CD8-positive, alpha-beta memory T cell (primary cell): Measurements from ENCODE around the gene NFE2L1. TPM values are rescaled to one million over a fixed set of nuclear protein-coding genes. Genes with fewer than 3 reads are reported as not detected.
"Not testable (repeated sequence)": the region's sequence is repeated elsewhere in the genome, so short reads cannot be mapped to it uniquely, and the experiment has no call there.

Experiments
- CTCF ChIA-PET: fragments of 350-600 bp; sonication (Branson Sonifier 250); formaldehyde crosslinking; loops from one replicate; lab custom pipeline; 2021; ENCODE audit warnings: antibody characterized with exemption; lab: Charles Lee
- POLR2A ChIA-PET: fragments of 350-600 bp; sonication (Branson Sonifier 250); formaldehyde crosslinking; loops from one replicate; lab custom pipeline; 2021; ENCODE audit warnings: antibody characterized with exemption; lab: Charles Lee
- DNase-seq, 5 donors: peaks; one replicate each; pipeline versions ENCODE4 v3.0.0 to v3.0.0-alpha.2; 2020 to 2022; ENCODE audit warnings: mixed read lengths in 1 of 5
- H3K27ac ChIP-seq: one replicate; pipeline ENCODE4 v1.7.0; 2013; ENCODE audit warnings: low read depth, mild to moderate bottlenecking, low read length, moderate library complexity
- H3K27me3 ChIP-seq: 2 replicates; pipeline ENCODE4 v1.7.0; 2013; ENCODE audit warnings: low read length, mild to moderate bottlenecking; ENCODE audit not compliant: insufficient read depth, poor library complexity, severe bottlenecking
- H3K36me3 ChIP-seq: 2 replicates; pipeline ENCODE4 v1.7.0; 2013; ENCODE audit warnings: mild to moderate bottlenecking, low read length, moderate library complexity; ENCODE audit not compliant: insufficient read depth
- H3K4me1 ChIP-seq: 2 replicates; pipeline ENCODE4 v1.7.0; 2013; ENCODE audit warnings: mild to moderate bottlenecking, low read length, moderate library complexity; ENCODE audit not compliant: insufficient read depth
- H3K4me3 ChIP-seq: 2 replicates; pipeline ENCODE4 v1.7.0; 2013; ENCODE audit warnings: mild to moderate bottlenecking, low read length
- H3K9me3 ChIP-seq: 2 replicates; pipeline ENCODE4 v1.7.0; 2013; ENCODE audit warnings: mild to moderate bottlenecking, low read length
- H3K27ac Mint-ChIP-seq, 8 donors: one replicate each; pipeline ENCODE4 v1.8.0; 2020 to 2021; ENCODE audit warnings: mixed read lengths in 8 of 8, mild to moderate bottlenecking in 6 of 8, inconsistent platforms in 3 of 8, moderate library complexity in 3 of 8
- H3K27me3 Mint-ChIP-seq, 2 donors: one replicate each; pipeline ENCODE4 v1.8.0; 2020 to 2021; ENCODE audit warnings: mixed read lengths in 2 of 2, mild to moderate bottlenecking in 1 of 2, moderate library complexity in 1 of 2
- H3K36me3 Mint-ChIP-seq, 3 donors: one replicate each; pipeline ENCODE4 v1.8.0; 2020 to 2021; ENCODE audit warnings: mixed read lengths in 3 of 3, inconsistent platforms in 1 of 3, mild to moderate bottlenecking in 1 of 3
- H3K4me1 Mint-ChIP-seq, 3 donors: one replicate each; pipeline ENCODE4 v1.8.0; 2020 to 2021; ENCODE audit warnings: mixed read lengths in 3 of 3, inconsistent platforms in 1 of 3, mild to moderate bottlenecking in 1 of 3
- H3K4me3 Mint-ChIP-seq, 7 donors: one replicate each; pipeline ENCODE4 v1.8.0; 2020 to 2021; ENCODE audit warnings: mixed read lengths in 7 of 7, mild to moderate bottlenecking in 6 of 7, moderate library complexity in 4 of 7, inconsistent platforms in 2 of 7
- H3K9me3 Mint-ChIP-seq, 5 donors: one replicate each; pipeline ENCODE4 v1.8.0; 2020 to 2022; ENCODE audit warnings: mixed read lengths in 5 of 5, mild to moderate bottlenecking in 3 of 5, moderate library complexity in 2 of 5, inconsistent platforms in 1 of 5
- polyA plus RNA-seq: library from polyadenylated mRNA; unstranded; fragments of 300-500 nt; fragmentation: Illumina TruSeq; gene quantifications from one replicate; pipeline ENCODE4 v1.2.3, GENCODE V29; 2021
- total RNA-seq, 2 experiments: library from RNA; stranded (reverse); gene quantifications; one replicate each; pipeline ENCODE4 v1.2.3, GENCODE V29; 2021

Gene NFE2L1, protein sequence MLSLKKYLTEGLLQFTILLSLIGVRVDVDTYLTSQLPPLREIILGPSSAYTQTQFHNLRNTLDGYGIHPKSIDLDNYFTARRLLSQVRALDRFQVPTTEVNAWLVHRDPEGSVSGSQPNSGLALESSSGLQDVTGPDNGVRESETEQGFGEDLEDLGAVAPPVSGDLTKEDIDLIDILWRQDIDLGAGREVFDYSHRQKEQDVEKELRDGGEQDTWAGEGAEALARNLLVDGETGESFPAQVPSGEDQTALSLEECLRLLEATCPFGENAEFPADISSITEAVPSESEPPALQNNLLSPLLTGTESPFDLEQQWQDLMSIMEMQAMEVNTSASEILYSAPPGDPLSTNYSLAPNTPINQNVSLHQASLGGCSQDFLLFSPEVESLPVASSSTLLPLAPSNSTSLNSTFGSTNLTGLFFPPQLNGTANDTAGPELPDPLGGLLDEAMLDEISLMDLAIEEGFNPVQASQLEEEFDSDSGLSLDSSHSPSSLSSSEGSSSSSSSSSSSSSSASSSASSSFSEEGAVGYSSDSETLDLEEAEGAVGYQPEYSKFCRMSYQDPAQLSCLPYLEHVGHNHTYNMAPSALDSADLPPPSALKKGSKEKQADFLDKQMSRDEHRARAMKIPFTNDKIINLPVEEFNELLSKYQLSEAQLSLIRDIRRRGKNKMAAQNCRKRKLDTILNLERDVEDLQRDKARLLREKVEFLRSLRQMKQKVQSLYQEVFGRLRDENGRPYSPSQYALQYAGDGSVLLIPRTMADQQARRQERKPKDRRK
- 10 to 100 TPM; 94.5 to 98.4 TPM for total RNA-seq
- 13.1 TPM for polyA plus RNA-seq

- CTCF ChIA-PET = interaction anchor here (0.6 to 4.4 kb wide), 12 partner anchors 12 to 570 kb away, joined by 3 to 47 read pairs (median 4); partner anchors contain the start of genes CDK5RAP3 and COPZ2
- peak within 1 kb of the TSS; percentile 85 to 99 (median 96) for H3K4me3 Mint-ChIP-seq
- Histone ChIP-seq H3K4me1 (peaks cover 50% of the 10 kb centered on the region), H3K27ac (peak within 1 kb of the TSS; percentile 93), H3K36me3 (peaks cover 24% of the 10 kb centered on the region), H3K9me3 (no peaks in the 10 kb centered on the region), H3K27me3 (no peaks in the 10 kb centered on the region), H3K4me3 (peak within 1 kb of the TSS; percentile 84)
- no peaks in the 10 kb centered on the region for H3K9me3 Mint-ChIP-seq
- peak within 1 kb of the TSS; percentile 85 to 100 (median 98) for H3K27ac Mint-ChIP-seq
- H3K4me1 Mint-ChIP-seq = peaks cover 46 to 64% (median 62%) of the 10 kb centered on the region in 3 donors
- peaks cover 4 to 42% (median 13%) of the 10 kb centered on the region in 3 donors for H3K36me3 Mint-ChIP-seq
- DNase-seq = peak; percentile 96 to 99 (median 98)
- POLR2A ChIA-PET = interaction anchor here (0.6 to 3.1 kb wide), 8 partner anchors 11 to 577 kb away, joined by 3 to 17 read pairs (median 3); partner anchors contain the start of gene SNX11
- H3K27me3 Mint-ChIP-seq = peaks cover 0 to 6% of the 10 kb centered on the region in 2 donors
Observed at GRCh38 chr17:48047741-48048383, at the start of gene NFE2L1. TSS of gene NFE2L1 (plus strand) at chr17:48048359. CDS start at chr17:48051119, 2,760 bp downstream.

DNA sequence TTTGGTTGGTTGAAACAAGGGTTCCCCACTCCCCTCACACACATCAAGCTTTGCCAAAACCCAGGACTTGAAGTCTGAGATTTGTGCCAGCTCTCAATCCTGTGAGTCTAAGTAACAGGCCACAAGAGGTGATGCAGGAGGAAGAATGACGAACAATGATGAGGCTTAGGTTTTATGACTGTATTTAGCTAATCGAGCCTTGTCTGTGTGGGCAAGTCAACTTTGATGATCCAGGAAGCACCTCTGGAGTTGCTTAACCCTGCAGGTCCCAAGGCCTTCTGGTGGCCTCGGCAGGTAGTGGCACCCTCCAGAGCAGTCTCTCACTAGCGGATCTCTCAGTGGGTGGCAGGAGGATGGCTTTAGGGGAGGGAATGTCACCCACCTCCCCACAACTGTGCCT lies 48.6 kb upstream of the NFE2L1 start:
- Mint-ChIP-seq H3K27ac (no peak overlapping the region), H3K4me1 (no peaks in the 10 kb centered on the region), H3K4me3 (no peak overlapping the region), H3K27me3 (peaks cover 7 to 30% of the 10 kb centered on the region in 2 donors), H3K9me3 (no peaks in the 10 kb centered on the region), H3K36me3 (no peaks in the 10 kb centered on the region)
- H3K27ac ChIP-seq = no peak overlapping the region
- H3K4me3 ChIP-seq = no peak overlapping the region
- no peaks in the 10 kb centered on the region for H3K9me3 ChIP-seq
- H3K27me3 ChIP-seq = no peaks in the 10 kb centered on the region
- peak in 1 of 5 donors; percentile 19 for DNase-seq
- ChIA-PET POLR2A (no interaction called here), CTCF (interaction anchor here (1.6 kb wide), 1 partner anchor 21 kb away, joined by 4 read pairs; no protein-coding TSS in a partner anchor)
- no peaks in the 10 kb centered on the region for H3K4me1 ChIP-seq
- H3K36me3 ChIP-seq = no peaks in the 10 kb centered on the region

DNA sequence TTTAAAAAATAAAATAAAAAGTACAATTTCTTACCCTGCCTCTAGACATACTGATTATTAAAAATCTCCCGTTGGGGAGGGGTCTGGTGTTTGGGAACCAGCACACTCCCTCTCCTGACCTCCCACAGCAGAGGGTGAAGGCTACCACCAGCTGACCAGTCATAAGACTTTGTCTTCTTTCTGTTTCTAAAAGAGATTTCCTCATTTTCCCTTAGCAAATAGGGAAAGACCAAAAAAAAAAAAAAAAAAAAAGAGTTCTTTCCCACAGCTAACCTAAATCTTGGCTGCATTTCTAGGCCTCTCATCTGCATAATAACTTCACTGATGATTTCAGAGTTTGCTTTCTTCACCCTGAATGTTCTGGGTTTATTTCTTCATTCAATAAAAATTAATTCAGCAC lies 47.0 kb upstream of the NFE2L1 start:
- no peaks in the 10 kb centered on the region for H3K9me3 ChIP-seq
- no peaks in the 10 kb centered on the region for H3K27me3 ChIP-seq
- Mint-ChIP-seq H3K9me3 (no peaks in the 10 kb centered on the region), H3K4me3 (no peak overlapping the region), H3K4me1 (no peaks in the 10 kb centered on the region), H3K27ac (peak overlapping the region in 1 of 8 donors; percentile 79), H3K36me3 (no peaks in the 10 kb centered on the region), H3K27me3 (peaks cover 7 to 23% of the 10 kb centered on the region in 2 donors)
- H3K4me1 ChIP-seq = no peaks in the 10 kb centered on the region
- ChIA-PET POLR2A (no interaction called here), CTCF (no interaction called here)
- no peak for DNase-seq
- H3K27ac ChIP-seq = no peak overlapping the region
- no peak overlapping the region for H3K4me3 ChIP-seq
- no peaks in the 10 kb centered on the region for H3K36me3 ChIP-seq

DNA sequence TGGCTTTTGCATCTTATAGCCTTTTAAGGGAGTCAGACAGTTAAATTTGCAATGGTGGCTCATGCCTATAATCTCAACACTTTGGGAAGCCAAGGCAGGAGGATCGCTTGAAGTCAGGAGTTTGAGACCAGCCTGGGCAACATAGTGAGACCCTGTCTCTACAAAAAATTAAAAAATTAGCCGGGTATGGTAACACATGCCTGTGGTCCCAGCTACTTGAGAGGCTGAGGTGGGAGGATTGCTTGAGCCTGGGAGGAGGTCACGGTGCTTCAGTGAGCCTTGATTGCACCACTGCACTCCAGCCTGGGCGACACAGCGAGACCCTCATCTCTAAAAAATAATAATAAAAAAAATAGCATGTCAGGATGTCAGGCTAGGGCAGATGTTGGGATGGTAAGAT lies 46.5 kb upstream of the NFE2L1 start:
- H3K27me3 Mint-ChIP-seq = peaks cover 7 to 19% of the 10 kb centered on the region in 2 donors
- H3K4me1 ChIP-seq, H3K9me3 ChIP-seq, DNase-seq, H3K4me3 ChIP-seq, H3K36me3 Mint-ChIP-seq, POLR2A ChIA-PET, H3K4me1 Mint-ChIP-seq, H3K36me3 ChIP-seq, CTCF ChIA-PET, H3K27me3 ChIP-seq, H3K9me3 Mint-ChIP-seq, H3K27ac Mint-ChIP-seq, H3K4me3 Mint-ChIP-seq: not testable (repeated sequence)
- peak overlapping the region; percentile 69 for H3K27ac ChIP-seq

- Mint-ChIP-seq H3K27me3 (peaks cover 8 to 25% of the 10 kb centered on the region in 2 donors), H3K9me3 (no peaks in the 10 kb centered on the region), H3K4me1 (no peaks in the 10 kb centered on the region), H3K4me3 (no peak overlapping the region), H3K36me3 (no peaks in the 10 kb centered on the region), H3K27ac (peak overlapping the region in 1 of 8 donors; percentile 89)
- peak overlapping the region; percentile 69 for H3K27ac ChIP-seq
- ChIA-PET POLR2A (no interaction called here), CTCF (no interaction called here)
- no peaks in the 10 kb centered on the region for H3K27me3 ChIP-seq
- no peak for DNase-seq
- no peaks in the 10 kb centered on the region for H3K4me1 ChIP-seq
- H3K9me3 ChIP-seq = no peaks in the 10 kb centered on the region
- H3K36me3 ChIP-seq = no peaks in the 10 kb centered on the region
- no peak overlapping the region for H3K4me3 ChIP-seq
Observed at GRCh38 chr17:48002266-48002915, 45.8 kb upstream of the NFE2L1 start.

- Histone ChIP-seq H3K27ac (peak overlapping the region; percentile 69), H3K4me3 (no peak overlapping the region), H3K27me3 (no peaks in the 10 kb centered on the region), H3K4me1 (no peaks in the 10 kb centered on the region), H3K36me3 (no peaks in the 10 kb centered on the region), H3K9me3 (no peaks in the 10 kb centered on the region)
- POLR2A ChIA-PET = no interaction called here
- CTCF ChIA-PET = interaction anchor here (1.8 kb wide), 1 partner anchor 32 kb away, joined by 4 read pairs; the partner anchor contains the start of gene CDK5RAP3
- no peaks in the 10 kb centered on the region for H3K9me3 Mint-ChIP-seq
- peak overlapping the region in 3 of 8 donors; percentile 12 to 89 (median 21) for H3K27ac Mint-ChIP-seq
- no peaks in the 10 kb centered on the region for H3K36me3 Mint-ChIP-seq
- no peak overlapping the region for H3K4me3 Mint-ChIP-seq
- peaks cover 12 to 24% of the 10 kb centered on the region in 2 donors for H3K27me3 Mint-ChIP-seq
- DNase-seq = no peak
- H3K4me1 Mint-ChIP-seq = no peaks in the 10 kb centered on the region
Observed at GRCh38 chr17:48002916-48003416, 45.2 kb upstream of the NFE2L1 start.

DNA sequence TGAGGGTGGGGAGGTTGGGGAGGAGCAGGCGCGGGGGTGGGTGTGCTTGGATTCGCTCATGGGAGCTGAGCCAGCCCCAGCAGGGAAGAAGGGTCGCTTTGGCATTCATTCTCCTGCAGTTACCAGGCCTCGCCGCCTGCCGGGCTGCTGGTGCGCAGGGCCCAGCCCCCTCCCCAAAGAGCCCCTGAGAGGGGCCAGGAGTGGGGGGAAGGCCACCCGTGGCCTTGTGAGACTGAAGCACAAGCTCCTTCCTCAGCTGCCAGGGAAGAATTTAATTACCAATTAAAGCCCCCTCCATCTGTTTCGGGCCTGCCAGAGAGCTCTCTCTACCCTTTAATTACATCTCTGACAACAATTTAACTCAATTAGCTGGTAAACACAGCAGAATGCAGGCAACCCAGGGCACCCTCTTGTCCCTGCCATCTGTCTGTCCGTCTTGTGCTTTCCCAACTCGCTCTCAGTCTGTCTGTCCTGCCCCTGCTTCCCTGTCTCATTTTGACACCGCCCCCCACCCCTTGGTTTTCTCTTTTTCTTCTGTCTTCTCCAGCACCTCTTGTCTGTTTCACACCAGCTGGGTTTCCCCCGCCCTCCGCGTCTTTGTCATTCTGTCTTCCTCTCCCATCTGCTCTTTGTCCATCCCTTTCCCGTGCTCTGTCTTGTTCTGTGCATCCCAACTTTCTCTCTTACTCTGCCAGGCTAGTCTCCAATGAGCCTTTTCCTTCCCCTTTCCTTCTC lies 44.6 kb upstream of the NFE2L1 start:
- Histone ChIP-seq H3K4me3 (no peak overlapping the region), H3K36me3 (no peaks in the 10 kb centered on the region), H3K27ac (no peak overlapping the region), H3K4me1 (no peaks in the 10 kb centered on the region), H3K9me3 (no peaks in the 10 kb centered on the region), H3K27me3 (no peaks in the 10 kb centered on the region)
- CTCF ChIA-PET = interaction anchor here (1.8 kb wide), 1 partner anchor 33 kb away, joined by 4 read pairs; the partner anchor contains the start of gene CDK5RAP3
- no peak for DNase-seq
- Mint-ChIP-seq H3K9me3 (no peaks in the 10 kb centered on the region), H3K27me3 (peaks cover 13 to 26% of the 10 kb centered on the region in 2 donors), H3K4me1 (no peaks in the 10 kb centered on the region), H3K4me3 (no peak overlapping the region), H3K27ac (peak overlapping the region in 1 of 8 donors; percentile 72), H3K36me3 (no peaks in the 10 kb centered on the region)
- POLR2A ChIA-PET = no interaction called here
